Measurements from ENCODE around the gene KCNQ1.

DNA sequence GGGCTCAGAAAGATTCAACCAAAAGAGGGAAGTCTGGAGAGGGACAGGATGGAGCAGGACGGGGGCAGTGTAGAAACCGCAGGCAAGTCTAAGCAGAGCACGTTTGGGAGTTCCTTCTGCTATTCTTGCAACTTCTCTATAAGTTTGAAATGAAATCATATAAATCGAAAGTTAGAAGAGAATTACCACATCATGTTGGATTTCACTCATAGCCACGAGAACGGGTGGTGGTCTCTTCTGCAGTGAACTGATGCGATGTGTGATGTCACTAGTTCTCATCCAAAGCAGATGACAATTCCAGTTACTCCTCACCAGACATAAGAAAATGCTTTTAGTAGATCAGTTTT, 36.0 kb downstream of the KCNQ1 start:
- TF ChIP-seq, protein P1, sequence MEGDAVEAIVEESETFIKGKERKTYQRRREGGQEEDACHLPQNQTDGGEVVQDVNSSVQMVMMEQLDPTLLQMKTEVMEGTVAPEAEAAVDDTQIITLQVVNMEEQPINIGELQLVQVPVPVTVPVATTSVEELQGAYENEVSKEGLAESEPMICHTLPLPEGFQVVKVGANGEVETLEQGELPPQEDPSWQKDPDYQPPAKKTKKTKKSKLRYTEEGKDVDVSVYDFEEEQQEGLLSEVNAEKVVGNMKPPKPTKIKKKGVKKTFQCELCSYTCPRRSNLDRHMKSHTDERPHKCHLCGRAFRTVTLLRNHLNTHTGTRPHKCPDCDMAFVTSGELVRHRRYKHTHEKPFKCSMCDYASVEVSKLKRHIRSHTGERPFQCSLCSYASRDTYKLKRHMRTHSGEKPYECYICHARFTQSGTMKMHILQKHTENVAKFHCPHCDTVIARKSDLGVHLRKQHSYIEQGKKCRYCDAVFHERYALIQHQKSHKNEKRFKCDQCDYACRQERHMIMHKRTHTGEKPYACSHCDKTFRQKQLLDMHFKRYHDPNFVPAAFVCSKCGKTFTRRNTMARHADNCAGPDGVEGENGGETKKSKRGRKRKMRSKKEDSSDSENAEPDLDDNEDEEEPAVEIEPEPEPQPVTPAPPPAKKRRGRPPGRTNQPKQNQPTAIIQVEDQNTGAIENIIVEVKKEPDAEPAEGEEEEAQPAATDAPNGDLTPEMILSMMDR (IDR thresholded peaks at IDR 0.05) = no peak
- no peak for TF ChIP-seq EZH2 (IDR thresholded peaks at IDR 0.05; ENCODE audit: borderline replicate concordance, insufficient read depth, low read depth, low read length, poor library complexity, severe bottlenecking)

All from B cell (primary cell).